PC-9 (cell line): Measurements from ENCODE around the gene YWHAG. TPM values are rescaled to one million over a fixed set of nuclear protein-coding genes. Genes with fewer than 3 reads are reported as not detected.

Experiments
- BruUV-seq: library from RNA; stranded (reverse); fragments of 400-500 nt; replicated peaks from 2 replicates; lab custom pipeline; 2021; lab: Mats Ljungman, UMichigan
- CTCF ChIA-PET: fragments of 300-600 bp; sonication (Branson Sonifier 250); formaldehyde crosslinking; loops from one replicate; lab custom pipeline; 2022; ENCODE audit warnings: antibody characterized with exemption; lab: Charles Lee
- POLR2A ChIA-PET: fragments of 300-600 bp; sonication (Branson Sonifier 250); formaldehyde crosslinking; loops from one replicate; lab custom pipeline; 2022; ENCODE audit warnings: antibody characterized with exemption; ENCODE audit not compliant: unreplicated experiment; lab: Charles Lee
- DNase-seq, 2 experiments: peaks; one replicate each; pipeline versions ENCODE4 v3.0.0 to v3.0.0-alpha.2; 2015 to 2022; ENCODE audit warnings: mixed read lengths in 1 of 2
- H2AFZ ChIP-seq: fragments of 200-600 bp; sonication (generic); 2 replicates; pipeline ENCODE4 v1.8.1; 2017; ENCODE audit warnings: antibody characterized with exemption
- H3F3A ChIP-seq: fragments of 200-600 bp; sonication (generic); 2 replicates; pipeline ENCODE4 v1.8.1; 2017; ENCODE audit warnings: antibody characterized with exemption, mild to moderate bottlenecking, low read depth; ENCODE audit not compliant: insufficient read depth
- H3K27ac ChIP-seq: fragments of 200-600 bp; sonication (generic); 2 replicates; pipeline ENCODE4 v1.6.1; 2016; ENCODE audit warnings: mixed run types
- H3K27me3 ChIP-seq: fragments of 200-600 bp; sonication (generic); 2 replicates; pipeline ENCODE4 v1.6.1; 2016; ENCODE audit warnings: low read depth, mixed run types; ENCODE audit not compliant: insufficient read depth
- H3K36me3 ChIP-seq: fragments of 200-600 bp; sonication (generic); 2 replicates; pipeline ENCODE4 v1.6.1; 2016; ENCODE audit warnings: low read depth, mixed run types
- H3K4me1 ChIP-seq: fragments of 200-600 bp; sonication (generic); replicated peaks from 2 replicates; pipeline ENCODE4 v1.6.1; 2016; ENCODE audit warnings: mixed run types; ENCODE audit not compliant: insufficient read depth
- H3K4me2 ChIP-seq: fragments of 200-600 bp; sonication (generic); 2 replicates; pipeline ENCODE4 v1.6.1; 2017; ENCODE audit warnings: mixed run types
- H3K4me3 ChIP-seq: fragments of 200-600 bp; sonication (generic); 2 replicates; pipeline ENCODE4 v1.6.1; 2016; ENCODE audit warnings: mixed run types
- H3K79me2 ChIP-seq: fragments of 200-600 bp; sonication (generic); 2 replicates; pipeline ENCODE4 v1.6.1; 2017; ENCODE audit warnings: low read depth, mixed run types
- H3K9me2 ChIP-seq: fragments of 200-600 bp; sonication (generic); 2 replicates; pipeline ENCODE4 v1.8.1; 2017; ENCODE audit warnings: mild to moderate bottlenecking; ENCODE audit not compliant: insufficient read depth
- H3K9me3 ChIP-seq: fragments of 200-600 bp; sonication (generic); 2 replicates; pipeline ENCODE4 v1.8.1; 2016; ENCODE audit warnings: low read depth; ENCODE audit not compliant: insufficient read depth
- H4K20me1 ChIP-seq: fragments of 200-600 bp; sonication (generic); 2 replicates; pipeline ENCODE4 v1.8.1; 2017; ENCODE audit not compliant: insufficient read depth
- EZH2 ChIP-seq: fragments of 200-600 bp; sonication (generic); IDR thresholded peaks from 2 replicates; pipeline ENCODE4 v1.8.0; 2017; ENCODE audit warnings: antibody characterized with exemption, low read depth
- intact Hi-C: fragments of 100-400 bp; cut with micrococcal nuclease; formaldehyde crosslinking; loops from one replicate; pipeline ENCODE4 v1.10.0; 2022; ENCODE audit not compliant: unreplicated experiment
- total RNA-seq: library from RNA; stranded (reverse); gene quantifications from 2 replicates; pipeline ENCODE4 v1.2.3, GENCODE V29; 2021
- TF ChIP-seq, protein P1 (sequence below): fragments of 200-600 bp; sonication (generic); conservative IDR thresholded peaks from 2 replicates; pipeline ENCODE4 v1.6.1; 2017; ENCODE audit warnings: mixed run types, antibody characterized with exemption, mild to moderate bottlenecking, moderate library complexity

Gene YWHAG
- total RNA-seq, 1 experiment from 2014 or later = 250 TPM

- POLR2A ChIA-PET = no interaction called here
- intact Hi-C loops = no loop called here
These were observed 41.5 kb upstream of the YWHAG start for GRCh38 chr7:76400248-76400647.

GRCh38 chr7:76397409-76398183 lies 38.8 kb upstream of the YWHAG start:
- peak overlapping the region; percentile 14; the same call in 1 of the 2 replicates for H3K4me3 ChIP-seq
- peak overlapping the region; percentile 13; the same call in 1 of the 2 replicates for H3K4me2 ChIP-seq
- ChIA-PET POLR2A (no interaction called here), CTCF (interaction anchor here (0.6 kb wide), 1 partner anchor 77 kb away, joined by 4 read pairs; no protein-coding TSS in a partner anchor)
- 0 out of 2 replicates have a peak, but pooled peaks cover 9% of the 10 kb centered on the region for H3F3A ChIP-seq
- H3K4me1 ChIP-seq = peaks cover 9% of the 10 kb centered on the region
- H3K27me3 ChIP-seq = no peaks in the 10 kb centered on the region
- H2AFZ ChIP-seq = no peak overlapping the region
- no peaks in the 10 kb centered on the region for H3K9me2 ChIP-seq
- TF ChIP-seq, protein P1, sequence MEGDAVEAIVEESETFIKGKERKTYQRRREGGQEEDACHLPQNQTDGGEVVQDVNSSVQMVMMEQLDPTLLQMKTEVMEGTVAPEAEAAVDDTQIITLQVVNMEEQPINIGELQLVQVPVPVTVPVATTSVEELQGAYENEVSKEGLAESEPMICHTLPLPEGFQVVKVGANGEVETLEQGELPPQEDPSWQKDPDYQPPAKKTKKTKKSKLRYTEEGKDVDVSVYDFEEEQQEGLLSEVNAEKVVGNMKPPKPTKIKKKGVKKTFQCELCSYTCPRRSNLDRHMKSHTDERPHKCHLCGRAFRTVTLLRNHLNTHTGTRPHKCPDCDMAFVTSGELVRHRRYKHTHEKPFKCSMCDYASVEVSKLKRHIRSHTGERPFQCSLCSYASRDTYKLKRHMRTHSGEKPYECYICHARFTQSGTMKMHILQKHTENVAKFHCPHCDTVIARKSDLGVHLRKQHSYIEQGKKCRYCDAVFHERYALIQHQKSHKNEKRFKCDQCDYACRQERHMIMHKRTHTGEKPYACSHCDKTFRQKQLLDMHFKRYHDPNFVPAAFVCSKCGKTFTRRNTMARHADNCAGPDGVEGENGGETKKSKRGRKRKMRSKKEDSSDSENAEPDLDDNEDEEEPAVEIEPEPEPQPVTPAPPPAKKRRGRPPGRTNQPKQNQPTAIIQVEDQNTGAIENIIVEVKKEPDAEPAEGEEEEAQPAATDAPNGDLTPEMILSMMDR = no peak
- no peak for TF ChIP-seq EZH2
- H3K79me2 ChIP-seq = no peaks in the 10 kb centered on the region
- H3K27ac ChIP-seq = no peak overlapping the region
- no peaks in the 10 kb centered on the region for H4K20me1 ChIP-seq
- intact Hi-C loops = no loop called here
- no TSS peak for BruUV-seq
- H3K9me3 ChIP-seq = no peaks in the 10 kb centered on the region
- peak; percentile 41 to 81 for DNase-seq
- H3K36me3 ChIP-seq = no peaks in the 10 kb centered on the region

More at GRCh38 chr7:76400248-76400647, 41.5 kb upstream of the YWHAG start:
- Histone ChIP-seq H3K9me3 (no peaks in the 10 kb centered on the region), H4K20me1 (no peaks in the 10 kb centered on the region), H3K9me2 (no peaks in the 10 kb centered on the region), H3K4me3 (no peak overlapping the region), H3K79me2 (no peaks in the 10 kb centered on the region), H3K36me3 (no peaks in the 10 kb centered on the region), H2AFZ (no peak overlapping the region), H3K27me3 (no peaks in the 10 kb centered on the region), H3F3A (0 out of 2 replicates have a peak, but pooled peaks cover 9% of the 10 kb centered on the region), H3K27ac (no peak overlapping the region), H3K4me1 (peaks cover 5% of the 10 kb centered on the region; the same call in 1 of the 2 replicates), H3K4me2 (no peak overlapping the region)
- no TSS peak for BruUV-seq
- DNase-seq = no peak
- CTCF ChIA-PET = interaction anchor here (0.6 kb wide), 1 partner anchor 35 kb away, joined by 3 read pairs; no protein-coding TSS in a partner anchor
- TF ChIP-seq, protein P1 = no peak
- TF ChIP-seq EZH2 = no peak

GRCh38 chr7:76396864-76397263 lies 38.1 kb upstream of the YWHAG start:
- H3K4me2 ChIP-seq = 0 out of 2 replicates have a peak overlapping the region, but pooled peaks have one; percentile 13
- intact Hi-C loops = no loop called here
- no peak for DNase-seq

More at GRCh38 chr7:76396864-76397263, 38.1 kb upstream of the YWHAG start:
- no TSS peak for BruUV-seq
- Histone ChIP-seq H2AFZ (no peak overlapping the region), H3K36me3 (no peaks in the 10 kb centered on the region), H3K27me3 (no peaks in the 10 kb centered on the region), H3K9me3 (no peaks in the 10 kb centered on the region), H4K20me1 (no peaks in the 10 kb centered on the region), H3K4me1 (peaks cover 11% of the 10 kb centered on the region), H3K27ac (no peak overlapping the region), H3K4me3 (no peak overlapping the region), H3F3A (0 out of 2 replicates have a peak, but pooled peaks cover 9% of the 10 kb centered on the region), H3K9me2 (no peaks in the 10 kb centered on the region), H3K79me2 (no peaks in the 10 kb centered on the region)
- ChIA-PET POLR2A (no interaction called here), CTCF (no interaction called here)
- TF ChIP-seq, protein P1 = no peak
- no peak for TF ChIP-seq EZH2
